Fibroblast of mammary gland (primary cell): ENCODE results near the gene RFC5.
A peak's percentile ranks its signal among the peaks of the same experiment; 100 is the strongest.

Experiments
- DNase-seq: peaks from one replicate; pipeline ENCODE4 v3.0.0-alpha.2; 2010; ENCODE audit warnings: low read depth
- H3K4me3 ChIP-seq: 2 replicates; pipeline ENCODE4 v1.5.1; 2011; ENCODE audit warnings: low read depth, mild to moderate bottlenecking, low read length, moderate library complexity; ENCODE audit not compliant: control insufficient read depth
- TF ChIP-seq, protein P1 (sequence below): conservative IDR thresholded peaks from 2 replicates; pipeline ENCODE4 v1.5.1; 2011; ENCODE audit warnings: low read depth, low read length, inconsistent platforms; ENCODE audit not compliant: control insufficient read depth, insufficient read depth

RFC5 gene

DNA sequence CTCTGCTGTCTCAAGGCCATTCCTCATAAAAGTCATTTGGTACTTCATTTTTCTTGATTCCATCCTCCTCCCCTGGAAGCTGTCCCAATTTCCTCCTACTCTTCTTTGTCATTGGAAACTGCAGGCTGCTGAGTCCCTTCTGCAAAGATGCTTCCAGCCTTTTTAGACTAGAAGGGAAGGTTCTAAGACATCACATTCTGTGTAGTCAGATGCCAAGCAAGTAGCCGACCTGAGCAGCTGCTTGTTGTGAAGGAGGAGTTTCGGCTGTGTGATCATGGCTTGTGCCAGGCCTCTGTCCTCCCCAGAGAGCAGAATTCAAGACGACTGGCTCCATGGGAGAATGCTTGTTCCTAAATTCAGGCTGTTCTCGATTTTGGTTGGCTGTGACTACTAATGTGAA is 8.7 kb downstream of the RFC5 start:
- H3K4me3 ChIP-seq: no peak overlapping the region
- no peak for DNase-seq
- TF ChIP-seq, protein P1, sequence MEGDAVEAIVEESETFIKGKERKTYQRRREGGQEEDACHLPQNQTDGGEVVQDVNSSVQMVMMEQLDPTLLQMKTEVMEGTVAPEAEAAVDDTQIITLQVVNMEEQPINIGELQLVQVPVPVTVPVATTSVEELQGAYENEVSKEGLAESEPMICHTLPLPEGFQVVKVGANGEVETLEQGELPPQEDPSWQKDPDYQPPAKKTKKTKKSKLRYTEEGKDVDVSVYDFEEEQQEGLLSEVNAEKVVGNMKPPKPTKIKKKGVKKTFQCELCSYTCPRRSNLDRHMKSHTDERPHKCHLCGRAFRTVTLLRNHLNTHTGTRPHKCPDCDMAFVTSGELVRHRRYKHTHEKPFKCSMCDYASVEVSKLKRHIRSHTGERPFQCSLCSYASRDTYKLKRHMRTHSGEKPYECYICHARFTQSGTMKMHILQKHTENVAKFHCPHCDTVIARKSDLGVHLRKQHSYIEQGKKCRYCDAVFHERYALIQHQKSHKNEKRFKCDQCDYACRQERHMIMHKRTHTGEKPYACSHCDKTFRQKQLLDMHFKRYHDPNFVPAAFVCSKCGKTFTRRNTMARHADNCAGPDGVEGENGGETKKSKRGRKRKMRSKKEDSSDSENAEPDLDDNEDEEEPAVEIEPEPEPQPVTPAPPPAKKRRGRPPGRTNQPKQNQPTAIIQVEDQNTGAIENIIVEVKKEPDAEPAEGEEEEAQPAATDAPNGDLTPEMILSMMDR: no peak

DNA sequence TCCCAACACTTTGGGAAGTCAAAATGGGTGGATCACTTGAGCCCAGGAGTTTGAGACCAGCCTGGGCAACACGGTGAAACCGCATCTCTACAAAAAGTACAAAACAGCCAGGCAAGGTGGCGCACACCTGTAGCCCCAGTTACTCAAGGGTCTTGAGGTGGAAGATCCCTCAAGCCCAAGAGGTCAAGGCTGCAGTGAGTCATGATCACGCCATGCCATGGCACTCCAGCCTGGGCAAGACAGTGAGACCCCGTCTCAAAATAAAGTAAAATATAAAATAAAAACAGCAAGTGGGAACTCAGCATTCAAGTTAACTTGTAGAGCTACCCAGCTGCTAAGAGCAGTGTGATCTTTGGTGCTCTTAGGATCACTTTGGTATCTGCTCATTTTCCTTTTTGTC is 12.7 kb downstream of the RFC5 start:
- TF ChIP-seq, protein P1: no peak
- no peak overlapping the region for H3K4me3 ChIP-seq
- no peak for DNase-seq

DNA sequence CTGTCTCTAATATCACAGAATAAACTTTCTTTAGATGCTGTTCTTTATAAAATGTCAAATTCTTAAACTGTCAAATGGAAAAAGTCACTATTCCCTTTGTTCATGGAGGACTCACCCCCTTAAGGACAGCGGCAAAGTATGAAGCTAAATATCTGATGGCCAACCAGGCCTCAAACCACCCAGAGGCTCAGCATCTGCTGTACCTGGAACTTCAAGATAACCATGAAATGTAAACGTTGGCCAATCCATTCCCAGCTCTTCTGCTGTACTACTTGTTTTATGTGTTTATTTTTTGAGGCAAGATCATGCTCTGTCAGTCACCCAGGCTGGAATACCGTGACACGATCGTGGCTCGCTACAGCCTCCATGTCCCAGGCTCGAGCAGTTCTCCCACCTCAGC is 15.7 kb downstream of the RFC5 start:
- DNase-seq: no peak
- TF ChIP-seq, protein P1: no peak
- H3K4me3 ChIP-seq: no peak overlapping the region

DNA sequence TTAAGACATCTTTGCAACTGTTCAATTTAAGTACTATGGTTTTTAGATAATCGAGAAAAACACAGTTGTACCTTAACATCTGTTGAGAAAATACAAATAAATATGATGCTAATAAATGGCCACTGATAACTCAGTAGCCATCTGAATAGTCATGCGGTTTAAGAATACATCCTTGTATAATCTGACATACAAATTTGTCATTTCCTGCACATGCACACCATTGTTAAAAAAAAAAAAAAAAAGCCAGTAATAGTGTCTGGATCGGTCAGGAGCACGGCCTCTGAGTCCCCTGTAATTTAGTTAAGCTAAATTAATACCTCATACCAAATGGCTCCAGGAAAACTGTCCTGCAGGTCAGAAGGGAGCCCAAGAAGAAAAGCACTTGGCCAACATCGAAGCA is 16.8 kb downstream of the RFC5 start:
- TF ChIP-seq, protein P1: no peak
- no peak overlapping the region for H3K4me3 ChIP-seq
- no peak for DNase-seq

DNA sequence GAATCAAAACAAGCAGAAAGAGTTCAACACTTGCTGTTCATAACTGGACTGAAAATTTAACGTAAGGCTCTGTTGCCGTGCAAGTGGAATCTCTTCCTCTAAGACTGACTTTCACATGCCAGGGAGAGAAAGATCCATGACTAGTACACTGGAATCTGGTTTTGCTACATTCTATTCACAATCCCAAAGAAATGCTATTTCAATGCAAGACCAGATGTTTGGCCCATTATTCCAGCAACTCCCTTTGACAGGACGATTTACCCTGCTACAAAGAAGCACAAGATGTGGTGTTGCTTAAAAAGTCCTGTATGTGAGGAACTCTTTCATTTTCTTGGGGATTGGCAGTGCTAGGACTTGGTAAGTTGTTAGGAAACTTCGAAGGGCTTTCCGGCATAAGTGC is 17.4 kb downstream of the RFC5 start:
- TF ChIP-seq, protein P1: no peak
- DNase-seq: peak; percentile 44
- H3K4me3 ChIP-seq: no peak overlapping the region

DNA sequence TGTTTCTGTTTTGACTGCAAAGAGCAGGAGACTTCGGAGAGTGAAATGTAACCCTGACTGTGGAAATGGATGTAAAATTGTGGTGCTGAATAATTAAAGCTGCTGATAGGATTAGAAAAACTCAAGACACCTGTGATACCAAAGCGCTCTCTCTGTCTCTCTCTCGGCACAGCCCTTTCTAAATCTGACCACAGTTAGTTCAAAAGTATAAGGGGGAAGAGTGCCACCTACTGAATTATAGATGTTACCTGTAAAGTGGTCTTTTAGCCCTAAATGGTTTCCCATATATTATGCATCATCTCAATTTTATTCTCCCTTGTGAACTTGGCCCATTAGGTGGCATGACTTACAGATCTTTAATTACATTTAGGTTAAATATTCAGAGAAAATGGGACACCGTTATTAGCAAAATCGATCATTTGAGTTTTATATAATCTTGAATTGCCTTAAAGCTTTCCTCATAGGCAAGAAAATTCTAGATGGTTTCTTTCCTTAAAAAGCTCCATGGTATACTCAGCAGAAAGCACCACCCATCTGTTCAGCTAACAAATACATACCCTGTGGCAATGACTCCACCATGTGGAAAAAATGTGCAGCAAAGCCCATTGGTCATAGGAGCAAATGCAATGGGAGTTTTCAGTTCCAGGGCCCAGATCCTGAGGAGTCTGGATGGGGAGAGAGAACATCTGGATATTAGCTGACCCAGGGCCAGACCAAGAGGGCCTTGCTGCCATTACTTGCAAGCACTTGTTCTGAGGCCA is 18.1 kb downstream of the RFC5 start:
- DNase-seq: peak; percentile 71
- no peak overlapping the region for H3K4me3 ChIP-seq
- TF ChIP-seq, protein P1: peak; percentile 44
